ENCODE data around the gene PRKAG2.

The PRKAG2 gene

GRCh38 chr7:151809146-151809863 lies 67.6 kb downstream of the PRKAG2 start:
- H3K4me3 ChIP-seq (ENCODE audit: low read length) = no peak overlapping the region

GRCh38 chr7:151808400-151809145 lies 68.3 kb downstream of the PRKAG2 start:
- no peaks in the 10 kb centered on the region for H3K9me3 ChIP-seq (ENCODE audit: control insufficient read depth, insufficient read depth, low read length)
- H3K79me2 ChIP-seq (ENCODE audit: control insufficient read depth, low read length) = no peaks in the 10 kb centered on the region
- TF ChIP-seq EZH2phosphoT487 (IDR thresholded peaks at IDR 0.05; ENCODE audit: borderline replicate concordance, low read length) = no peak
- TF ChIP-seq CTCF (IDR thresholded peaks at IDR 0.05; ENCODE audit: low read depth, low read length, poor library complexity, severe bottlenecking) = no peak
- no peaks in the 10 kb centered on the region for H3K36me3 ChIP-seq (ENCODE audit: control insufficient read depth, low read length)
- H3K4me1 ChIP-seq (ENCODE audit: control insufficient read depth, low read length) = no peaks in the 10 kb centered on the region
- H3K27me3 ChIP-seq (ENCODE audit: control insufficient read depth, low read length) = no peaks in the 10 kb centered on the region
- H3K4me2 ChIP-seq (ENCODE audit: low read length) = no peak overlapping the region
- no peaks in the 10 kb centered on the region for H3K9me2 ChIP-seq (replicated peaks; ENCODE audit: control insufficient read depth, low read length)
- H3K4me3 ChIP-seq (ENCODE audit: low read length) = no peak overlapping the region
- no peaks in the 10 kb centered on the region for H4K20me1 ChIP-seq (ENCODE audit: control insufficient read depth, insufficient read depth, low read depth, low read length)
- no peaks in the 10 kb centered on the region for H3F3A ChIP-seq (ENCODE audit: control insufficient read depth, insufficient read depth)
- no peak overlapping the region for H3K27ac ChIP-seq (ENCODE audit: low read depth, low read length)

More at GRCh38 chr7:151809146-151809863, 67.6 kb downstream of the PRKAG2 start:
- no peak overlapping the region for H3K27ac ChIP-seq (ENCODE audit: low read depth, low read length)
- H3K27me3 ChIP-seq (ENCODE audit: control insufficient read depth, low read length) = no peaks in the 10 kb centered on the region
- H3K4me2 ChIP-seq (ENCODE audit: low read length) = no peak overlapping the region
- H3K9me3 ChIP-seq (ENCODE audit: control insufficient read depth, insufficient read depth, low read length) = no peaks in the 10 kb centered on the region
- no peaks in the 10 kb centered on the region for H3K79me2 ChIP-seq (ENCODE audit: control insufficient read depth, low read length)
- no peaks in the 10 kb centered on the region for H3K9me2 ChIP-seq (replicated peaks; ENCODE audit: control insufficient read depth, low read length)
- no peaks in the 10 kb centered on the region for H3F3A ChIP-seq (ENCODE audit: control insufficient read depth, insufficient read depth)
- no peak for TF ChIP-seq CTCF (IDR thresholded peaks at IDR 0.05; ENCODE audit: low read depth, low read length, poor library complexity, severe bottlenecking)
- TF ChIP-seq EZH2phosphoT487 (IDR thresholded peaks at IDR 0.05; ENCODE audit: borderline replicate concordance, low read length) = no peak
- no peaks in the 10 kb centered on the region for H4K20me1 ChIP-seq (ENCODE audit: control insufficient read depth, insufficient read depth, low read depth, low read length)
- H3K4me1 ChIP-seq (ENCODE audit: control insufficient read depth, low read length) = no peaks in the 10 kb centered on the region
- H3K36me3 ChIP-seq (ENCODE audit: control insufficient read depth, low read length) = no peaks in the 10 kb centered on the region

- no peaks in the 10 kb centered on the region for H3K4me1 ChIP-seq (ENCODE audit: control insufficient read depth, low read length)
- TF ChIP-seq CTCF (IDR thresholded peaks at IDR 0.05; ENCODE audit: low read depth, low read length, poor library complexity, severe bottlenecking) (no peak), EZH2phosphoT487 (IDR thresholded peaks at IDR 0.05; ENCODE audit: borderline replicate concordance, low read length) (no peak)
- H3K27ac ChIP-seq (ENCODE audit: low read depth, low read length) = no peak overlapping the region
- H3K9me3 ChIP-seq (ENCODE audit: control insufficient read depth, insufficient read depth, low read length) = no peaks in the 10 kb centered on the region
- H3K9me2 ChIP-seq (replicated peaks; ENCODE audit: control insufficient read depth, low read length) = no peaks in the 10 kb centered on the region
- H3K27me3 ChIP-seq (ENCODE audit: control insufficient read depth, low read length) = no peaks in the 10 kb centered on the region
- H3K79me2 ChIP-seq (ENCODE audit: control insufficient read depth, low read length) = no peaks in the 10 kb centered on the region
- H3K36me3 ChIP-seq (ENCODE audit: control insufficient read depth, low read length) = no peaks in the 10 kb centered on the region
- H3K4me3 ChIP-seq (ENCODE audit: low read length) = no peak overlapping the region
- no peaks in the 10 kb centered on the region for H3F3A ChIP-seq (ENCODE audit: control insufficient read depth, insufficient read depth)
- H4K20me1 ChIP-seq (ENCODE audit: control insufficient read depth, insufficient read depth, low read depth, low read length) = no peaks in the 10 kb centered on the region
- no peak overlapping the region for H3K4me2 ChIP-seq (ENCODE audit: low read length)
Observed at GRCh38 chr7:151807846-151808245, 69.1 kb downstream of the PRKAG2 start.

Data from DOHH2 (cell line).